Adrenal gland (tissue), 5 donors: ENCODE measurements around the gene APRT.

ENCODE experiments used
- CTCF ChIP-seq, 6 experiments: fragments of 450-650 bp in 4 of 6; fragments of 200-600 bp in 2 of 6; sonication (generic) in 1 of 6; IDR thresholded peaks; 1 replicate in 5 of 6; 2 replicates in 1 of 6; pipeline versions ENCODE4 v1.5.1 to v1.8.0; 2016 to 2021; ENCODE audit warnings: antibody characterized with exemption in 6 of 6, mild to moderate bottlenecking in 2 of 6, moderate library complexity in 1 of 6
- POLR2A ChIP-seq, 2 donors: fragments of 450-650 bp; IDR thresholded peaks; one replicate each; pipeline ENCODE4 v1.6.1; 2017; ENCODE audit warnings: antibody characterized with exemption in 2 of 2, mild to moderate bottlenecking in 2 of 2, moderate library complexity in 1 of 2
- donor health status: DM: no; HTN: no; CAD: no.

- no peak for TF ChIP-seq CTCF (IDR thresholded peaks at IDR 0.05)
- no peak for TF ChIP-seq POLR2A (IDR thresholded peaks at IDR 0.05)
Measured at GRCh38 chr16:88809068-88809675, 2.6 kb downstream of the APRT start.
